GM12864 (cell line): ENCODE results near the gene BUD31.

Source experiments
- DNase-seq: peaks from one replicate; pipeline ENCODE4 v3.0.0-alpha.2; 2011; ENCODE audit warnings: low read depth
- H3K4me3 ChIP-seq: 2 replicates; pipeline ENCODE4 v1.5.1; 2011; ENCODE audit warnings: mild to moderate bottlenecking, low read depth, low read length, control low read depth
- CTCF ChIP-seq: IDR thresholded peaks from 2 replicates; pipeline ENCODE4 v1.5.1; 2011; ENCODE audit warnings: low read depth, mild to moderate bottlenecking, moderate library complexity, low read length, control low read depth, inconsistent platforms; ENCODE audit errors: missing control alignments

The BUD31 gene

GRCh38 chr7:99438573-99439480 lies 30.1 kb downstream of the BUD31 start, which contains the start of the genes CPSF4 and PTCD1:
TSS of gene CPSF4 (plus strand) at chr7:99438943. CDS start at chr7:99439083, 140 bp downstream.
TSS of gene PTCD1 (minus strand) at chr7:99438798. CDS start at chr7:99435242, 3,556 bp downstream.
- peak; percentile 76 for DNase-seq
- no peak for TF ChIP-seq CTCF
- peak within 1 kb of the TSS; percentile 99 for H3K4me3 ChIP-seq

- DNase-seq: no peak
- no peak for TF ChIP-seq CTCF
- H3K4me3 ChIP-seq: peak overlapping the region; percentile 99; the same call in 1 of the 2 replicates
These were observed 31.4 kb downstream of the BUD31 start for GRCh38 chr7:99440195-99440594.

GRCh38 chr7:99446096-99446495 lies 37.3 kb downstream of the BUD31 start:
- DNase-seq: no peak
- H3K4me3 ChIP-seq: no peak overlapping the region
- TF ChIP-seq CTCF: no peak

- no peak for TF ChIP-seq CTCF
- no peak overlapping the region for H3K4me3 ChIP-seq
- DNase-seq: no peak
These were observed 39.2 kb downstream of the BUD31 start for GRCh38 chr7:99447943-99448342.

- no peak for TF ChIP-seq CTCF
- no peak for DNase-seq
- no peak overlapping the region for H3K4me3 ChIP-seq
These were observed 40.1 kb downstream of the BUD31 start for GRCh38 chr7:99448855-99449254.

GRCh38 chr7:99449326-99449725 lies 40.6 kb downstream of the BUD31 start:
- DNase-seq: no peak
- no peak for TF ChIP-seq CTCF

GRCh38 chr7:99451936-99452335 lies 43.2 kb downstream of the BUD31 start:
- H3K4me3 ChIP-seq: no peak overlapping the region
- TF ChIP-seq CTCF: no peak
- DNase-seq: no peak

More at GRCh38 chr7:99449326-99449725, 40.6 kb downstream of the BUD31 start:
- no peak overlapping the region for H3K4me3 ChIP-seq
